DOHH2 (cell line): ENCODE measurements around the gene CDC42BPA.
"Not testable (repeated sequence)": the region's sequence is repeated elsewhere in the genome, so short reads cannot be mapped to it uniquely, and the experiment has no call there.

Source experiments
- H3F3A ChIP-seq: fragments of 200-600 bp; sonication (generic), shearing (Covaris generic); 2 replicates; pipeline ENCODE4 v1.6.0; 2016; ENCODE audit warnings: antibody characterized with exemption, mild to moderate bottlenecking; ENCODE audit not compliant: control insufficient read depth, insufficient read depth
- H3K27ac ChIP-seq: fragments of 200-600 bp; sonication (generic); 2 replicates; pipeline ENCODE4 v1.5.1; 2014; ENCODE audit warnings: low read depth, mild to moderate bottlenecking, low read length, moderate library complexity
- H3K27me3 ChIP-seq: fragments of 200-600 bp; sonication (generic); 2 replicates; pipeline ENCODE4 v1.6.1; 2014; ENCODE audit warnings: mild to moderate bottlenecking, low read length, mixed read lengths; ENCODE audit not compliant: control insufficient read depth
- H3K36me3 ChIP-seq: fragments of 200-600 bp; sonication (generic); 2 replicates; pipeline ENCODE4 v1.6.1; 2014; ENCODE audit warnings: mild to moderate bottlenecking, low read length, moderate library complexity, mixed read lengths; ENCODE audit not compliant: control insufficient read depth
- H3K4me1 ChIP-seq: fragments of 200-600 bp; sonication (generic); 2 replicates; pipeline ENCODE4 v1.6.1; 2014; ENCODE audit warnings: mild to moderate bottlenecking, low read length, mixed read lengths; ENCODE audit not compliant: control insufficient read depth
- H3K4me2 ChIP-seq: fragments of 200-600 bp; sonication (generic); 2 replicates; pipeline ENCODE4 v1.6.0; 2014; ENCODE audit warnings: mild to moderate bottlenecking, low read length, moderate library complexity
- H3K4me3 ChIP-seq: fragments of 200-600 bp; sonication (generic); 2 replicates; pipeline ENCODE4 v1.5.1; 2014; ENCODE audit warnings: mild to moderate bottlenecking, low read length, mixed read lengths
- H3K79me2 ChIP-seq: fragments of 200-600 bp; sonication (generic); 2 replicates; pipeline ENCODE4 v1.6.1; 2014; ENCODE audit warnings: mild to moderate bottlenecking, low read length, mixed read lengths; ENCODE audit not compliant: control insufficient read depth
- H3K9me2 ChIP-seq: fragments of 200-600 bp; sonication (generic); replicated peaks from 2 replicates; pipeline ENCODE4 v1.6.1; 2014; ENCODE audit warnings: mild to moderate bottlenecking, low read length, mixed read lengths; ENCODE audit not compliant: control insufficient read depth
- H3K9me3 ChIP-seq: fragments of 200-600 bp; sonication (generic); 2 replicates; pipeline ENCODE4 v1.6.1; 2014; ENCODE audit warnings: antibody characterized with exemption, low read length, mixed read lengths; ENCODE audit not compliant: control insufficient read depth, insufficient read depth
- H4K20me1 ChIP-seq: fragments of 200-600 bp; sonication (generic); 2 replicates; pipeline ENCODE4 v1.6.0; 2014; ENCODE audit warnings: low read depth, mild to moderate bottlenecking, antibody characterized with exemption, low read length, moderate library complexity; ENCODE audit not compliant: control insufficient read depth, insufficient read depth
- EZH2phosphoT487 ChIP-seq: fragments of 200-600 bp; sonication (generic); IDR thresholded peaks from 2 replicates; pipeline ENCODE4 v1.6.1; 2017; ENCODE audit warnings: borderline replicate concordance, mild to moderate bottlenecking, antibody characterized with exemption, low read length, moderate library complexity, mixed read lengths
- TF ChIP-seq, protein P1 (sequence below): fragments of 200-600 bp; sonication (generic); IDR thresholded peaks from one replicate; pipeline ENCODE4 v1.5.1; 2014; ENCODE audit warnings: antibody characterized with exemption, mild to moderate bottlenecking, low read depth, low read length; ENCODE audit not compliant: poor library complexity, severe bottlenecking

Gene CDC42BPA

DNA sequence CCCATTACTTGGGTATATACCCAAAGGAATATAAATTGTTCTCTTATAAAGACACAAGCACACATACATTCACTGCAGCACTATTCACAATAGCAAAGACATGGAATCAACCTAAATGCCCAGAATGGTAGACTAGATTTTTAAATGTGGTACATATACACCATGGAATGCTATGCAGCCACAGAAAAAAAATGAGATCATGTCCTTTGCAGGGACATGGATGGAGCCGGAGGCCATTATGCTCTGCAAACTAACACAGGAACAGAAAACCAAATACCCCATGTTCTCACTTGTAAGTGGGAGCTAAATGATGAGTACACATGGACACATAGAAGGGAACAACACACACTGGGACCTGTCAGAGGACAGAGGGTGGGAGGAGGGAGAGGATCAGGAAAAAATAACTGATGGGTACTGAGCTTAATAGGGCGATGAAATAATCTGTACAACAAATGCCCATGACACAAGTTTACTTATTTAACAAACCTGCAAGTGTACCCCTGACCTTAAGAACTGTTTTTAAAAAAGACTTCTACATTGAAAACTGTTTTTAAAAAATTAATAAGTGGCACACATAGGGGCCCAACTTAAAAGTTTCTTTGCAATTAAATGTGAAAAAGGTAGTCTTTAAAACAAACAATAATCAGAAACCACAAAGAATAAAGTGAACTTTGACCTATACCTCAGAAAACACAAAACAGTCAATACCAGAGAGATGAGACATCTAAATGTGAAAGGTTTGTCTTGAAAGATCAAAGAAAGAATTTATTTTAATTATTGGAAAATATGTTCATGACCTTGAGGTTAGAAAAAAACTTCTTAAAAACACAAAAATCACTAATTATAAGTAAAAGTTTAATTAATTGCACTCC lies 75.2 kb downstream of the CDC42BPA start:
- no peak overlapping the region for H3K27ac ChIP-seq
- no peaks in the 10 kb centered on the region for H3K4me1 ChIP-seq
- TF ChIP-seq EZH2phosphoT487, result no peak
- no peaks in the 10 kb centered on the region for H3K9me3 ChIP-seq
- no peak overlapping the region for H3K4me2 ChIP-seq
- H3K4me3 ChIP-seq, result no peak overlapping the region
- H3F3A ChIP-seq, result no peaks in the 10 kb centered on the region
- no peaks in the 10 kb centered on the region for H3K79me2 ChIP-seq
- H3K36me3 ChIP-seq, result no peaks in the 10 kb centered on the region
- no peaks in the 10 kb centered on the region for H3K27me3 ChIP-seq
- no peaks in the 10 kb centered on the region for H4K20me1 ChIP-seq
- H3K9me2 ChIP-seq, result no peaks in the 10 kb centered on the region

DNA sequence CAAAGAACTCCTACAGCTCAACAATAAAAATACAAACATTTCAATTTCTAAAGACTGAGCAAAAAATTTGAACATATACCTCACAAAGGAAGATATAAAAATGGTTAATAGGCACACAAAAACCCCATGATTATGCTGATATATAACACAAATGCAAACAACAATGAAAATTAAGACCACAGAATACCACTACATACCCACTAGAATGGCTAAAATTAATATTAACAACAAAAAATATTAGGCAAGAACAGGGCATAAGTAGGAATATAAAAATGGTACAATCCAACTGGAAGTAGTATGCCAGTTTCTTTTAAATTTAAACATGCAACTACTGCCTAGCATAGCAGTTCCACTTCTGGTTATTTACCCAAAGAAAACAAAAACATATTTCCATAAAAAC lies 77.3 kb downstream of the CDC42BPA start:
- no peaks in the 10 kb centered on the region for H3K79me2 ChIP-seq
- H3K4me2 ChIP-seq, result no peak overlapping the region
- H3K4me1 ChIP-seq, result no peaks in the 10 kb centered on the region
- no peaks in the 10 kb centered on the region for H4K20me1 ChIP-seq
- TF ChIP-seq, protein P1, sequence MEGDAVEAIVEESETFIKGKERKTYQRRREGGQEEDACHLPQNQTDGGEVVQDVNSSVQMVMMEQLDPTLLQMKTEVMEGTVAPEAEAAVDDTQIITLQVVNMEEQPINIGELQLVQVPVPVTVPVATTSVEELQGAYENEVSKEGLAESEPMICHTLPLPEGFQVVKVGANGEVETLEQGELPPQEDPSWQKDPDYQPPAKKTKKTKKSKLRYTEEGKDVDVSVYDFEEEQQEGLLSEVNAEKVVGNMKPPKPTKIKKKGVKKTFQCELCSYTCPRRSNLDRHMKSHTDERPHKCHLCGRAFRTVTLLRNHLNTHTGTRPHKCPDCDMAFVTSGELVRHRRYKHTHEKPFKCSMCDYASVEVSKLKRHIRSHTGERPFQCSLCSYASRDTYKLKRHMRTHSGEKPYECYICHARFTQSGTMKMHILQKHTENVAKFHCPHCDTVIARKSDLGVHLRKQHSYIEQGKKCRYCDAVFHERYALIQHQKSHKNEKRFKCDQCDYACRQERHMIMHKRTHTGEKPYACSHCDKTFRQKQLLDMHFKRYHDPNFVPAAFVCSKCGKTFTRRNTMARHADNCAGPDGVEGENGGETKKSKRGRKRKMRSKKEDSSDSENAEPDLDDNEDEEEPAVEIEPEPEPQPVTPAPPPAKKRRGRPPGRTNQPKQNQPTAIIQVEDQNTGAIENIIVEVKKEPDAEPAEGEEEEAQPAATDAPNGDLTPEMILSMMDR, result no peak
- TF ChIP-seq EZH2phosphoT487, result no peak
- H3K27me3 ChIP-seq, result no peaks in the 10 kb centered on the region
- H3K4me3 ChIP-seq, result no peak overlapping the region
- H3K9me3 ChIP-seq, result no peaks in the 10 kb centered on the region
- H3K36me3 ChIP-seq, result no peaks in the 10 kb centered on the region
- H3K27ac ChIP-seq, result no peak overlapping the region
- no peaks in the 10 kb centered on the region for H3F3A ChIP-seq
- H3K9me2 ChIP-seq, result no peaks in the 10 kb centered on the region

DNA sequence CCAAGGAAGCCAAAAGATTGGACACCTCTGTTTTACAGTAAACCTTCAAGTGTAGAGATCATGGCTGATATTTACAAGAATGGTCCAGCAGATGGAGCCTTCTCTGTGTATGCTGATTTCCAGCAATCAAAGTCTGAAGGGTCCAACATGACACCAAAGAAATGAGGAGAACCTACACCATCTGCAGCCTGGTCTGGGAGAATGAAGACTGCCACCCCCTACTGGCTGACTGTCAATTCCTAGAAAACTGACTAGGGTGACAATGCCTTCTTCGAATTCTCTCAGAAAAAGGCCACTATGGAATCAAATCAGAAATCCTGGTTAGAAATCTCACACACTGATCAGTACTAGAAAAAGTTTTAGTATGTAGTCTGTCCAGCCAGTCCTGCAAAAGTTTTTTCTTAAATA lies 83.3 kb downstream of the CDC42BPA start:
- Histone ChIP-seq H3K4me2 (no peak overlapping the region), H3K4me1 (no peaks in the 10 kb centered on the region), H3K79me2 (no peaks in the 10 kb centered on the region), H3K4me3 (no peak overlapping the region), H3K27me3 (no peaks in the 10 kb centered on the region), H4K20me1 (no peaks in the 10 kb centered on the region), H3K9me3 (no peaks in the 10 kb centered on the region), H3K9me2 (no peaks in the 10 kb centered on the region), H3K36me3 (no peaks in the 10 kb centered on the region), H3F3A (no peaks in the 10 kb centered on the region), H3K27ac (no peak overlapping the region)
- TF ChIP-seq, protein P1, result peak; percentile 53
- TF ChIP-seq EZH2phosphoT487, result no peak

DNA sequence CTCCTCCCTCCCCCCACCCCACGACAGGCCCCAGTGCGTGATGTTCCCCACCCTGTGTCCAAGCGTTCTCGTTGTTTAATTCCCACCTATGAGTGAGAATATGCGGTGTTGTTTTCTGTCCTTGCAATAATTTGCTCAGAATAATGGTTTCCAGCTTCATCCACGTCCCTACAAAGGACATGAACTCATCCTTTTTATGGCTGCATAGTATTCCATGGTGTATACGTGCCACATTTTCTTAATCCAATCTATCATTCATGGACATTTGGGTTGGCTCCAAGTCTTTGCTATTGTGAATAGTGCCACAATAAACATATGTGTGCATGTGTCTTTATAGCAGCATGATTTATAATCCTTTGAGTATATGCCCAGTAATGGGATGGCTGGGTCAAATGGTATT lies 87.2 kb downstream of the CDC42BPA start:
- not testable (repeated sequence) for H3K27ac ChIP-seq, H3K4me1 ChIP-seq, H3K9me3 ChIP-seq, H3K36me3 ChIP-seq, H3K4me2 ChIP-seq, H3K9me2 ChIP-seq, H4K20me1 ChIP-seq, H3K79me2 ChIP-seq, H3K4me3 ChIP-seq, H3K27me3 ChIP-seq, H3F3A ChIP-seq
